Smooth muscle cell of the pulmonary artery (primary cell): ENCODE data around the gene ZNF12. TPM values are rescaled to one million over a fixed set of nuclear protein-coding genes. Genes with fewer than 3 reads are reported as not detected.

Experiments
- total RNA-seq: library from RNA; depleted of rRNA; stranded (reverse); fragments of >200 nt; gene quantifications from 2 replicates; pipeline ENCODE4 v1.2.3, GENCODE V29; 2014

Gene ZNF12
- total RNA-seq, result 19.5 and 21.0 TPM in 2 replicates

GRCh38 chr7:6706666-6707407 lies at the start of gene ZNF12:
Gene ZNF12, minus strand, starts transcription at chr7:6706947. Its CDS starts 1,774 bp downstream, at chr7:6705173.

GRCh38 chr7:6753964-6754363 lies 47.2 kb upstream of the ZNF12 start, which contains the start of gene RSPH10B2:
Gene RSPH10B2, plus strand, starts transcription at chr7:6754103. Its CDS starts 3,575 bp downstream, at chr7:6757678.

Other genes with a start within 250 kb of the ZNF12 start
- gene KDELR2, start 222.8 kb downstream of the ZNF12 start, total RNA-seq, result 232 and 334 TPM in 2 replicates
- gene GRID2IP, start 155.5 kb downstream of the ZNF12 start, total RNA-seq, result 0.07 TPM in 1 of 2 replicates, not detected in the other
- 71.8 and 75.7 TPM in 2 replicates for gene ZDHHC4, start 129.5 kb downstream of the ZNF12 start, total RNA-seq
- 6.9 and 10.1 TPM in 2 replicates for gene INTS15, start 116.9 kb downstream of the ZNF12 start, total RNA-seq
- 0.78 and 0.99 TPM in 2 replicates for gene ZNF853, start 91.3 kb downstream of the ZNF12 start, total RNA-seq
- 14.7 and 22.7 TPM in 2 replicates for gene ZNF316, start 69.6 kb downstream of the ZNF12 start, total RNA-seq
- 0.20 TPM in 1 of 2 replicates, not detected in the other for gene RSPH10B2, start 47.2 kb upstream of the ZNF12 start, total RNA-seq
- gene CCZ1B, start 119.3 kb upstream of the ZNF12 start, total RNA-seq, result 21.3 and 27.0 TPM in 2 replicates